Umbilical cord (tissue), 2 donors: ENCODE results near the gene MVD. TPM values are rescaled to one million over a fixed set of nuclear protein-coding genes. Genes with fewer than 3 reads are reported as not detected.
"Not testable (repeated sequence)": the region's sequence is repeated elsewhere in the genome, so short reads cannot be mapped to it uniquely, and the experiment has no call there.

ENCODE experiments used
- DNase-seq: peaks from one replicate; pipeline ENCODE4 v3.0.0-alpha.2; 2015; ENCODE audit warnings: low spot score
- total RNA-seq: library from RNA; depleted of rRNA; stranded (reverse); fragments of >200 nt; gene quantifications from one replicate; pipeline ENCODE4 v1.2.3, GENCODE V29; 2014; ENCODE audit warnings: low replicate concordance; ENCODE audit not compliant: insufficient read depth

The MVD gene
- total RNA-seq, 1 donor from 2014 or later = 21.4 TPM

DNA sequence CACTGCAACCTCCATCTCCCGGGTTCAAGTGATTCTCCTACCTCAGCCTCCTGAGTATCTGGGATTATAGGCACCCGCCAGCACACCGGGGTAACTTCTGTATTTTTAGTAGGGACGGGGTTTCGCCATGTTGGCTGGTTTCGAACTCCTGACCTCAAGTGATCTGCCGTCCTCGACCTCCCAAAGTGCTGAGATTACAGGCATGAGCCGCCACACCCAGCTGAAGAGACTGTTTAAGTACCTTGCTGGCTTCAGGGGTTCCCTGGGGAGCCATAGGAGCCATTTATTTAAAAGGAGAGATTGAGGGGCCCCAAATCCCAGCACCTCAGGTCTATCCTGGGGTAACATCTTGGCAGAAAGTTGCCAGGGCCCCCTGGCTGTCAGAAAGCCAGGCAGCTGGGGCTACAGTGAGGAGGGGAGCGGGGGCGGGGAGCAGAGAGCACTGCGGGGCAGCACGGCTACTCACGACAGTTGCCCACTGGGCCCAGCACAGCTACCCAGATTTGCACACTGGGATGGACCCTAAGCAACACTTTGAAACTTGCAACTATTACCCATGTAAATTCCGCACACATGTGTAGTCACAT is 21.8 kb upstream of the MVD start:
- no peak for DNase-seq

DNA sequence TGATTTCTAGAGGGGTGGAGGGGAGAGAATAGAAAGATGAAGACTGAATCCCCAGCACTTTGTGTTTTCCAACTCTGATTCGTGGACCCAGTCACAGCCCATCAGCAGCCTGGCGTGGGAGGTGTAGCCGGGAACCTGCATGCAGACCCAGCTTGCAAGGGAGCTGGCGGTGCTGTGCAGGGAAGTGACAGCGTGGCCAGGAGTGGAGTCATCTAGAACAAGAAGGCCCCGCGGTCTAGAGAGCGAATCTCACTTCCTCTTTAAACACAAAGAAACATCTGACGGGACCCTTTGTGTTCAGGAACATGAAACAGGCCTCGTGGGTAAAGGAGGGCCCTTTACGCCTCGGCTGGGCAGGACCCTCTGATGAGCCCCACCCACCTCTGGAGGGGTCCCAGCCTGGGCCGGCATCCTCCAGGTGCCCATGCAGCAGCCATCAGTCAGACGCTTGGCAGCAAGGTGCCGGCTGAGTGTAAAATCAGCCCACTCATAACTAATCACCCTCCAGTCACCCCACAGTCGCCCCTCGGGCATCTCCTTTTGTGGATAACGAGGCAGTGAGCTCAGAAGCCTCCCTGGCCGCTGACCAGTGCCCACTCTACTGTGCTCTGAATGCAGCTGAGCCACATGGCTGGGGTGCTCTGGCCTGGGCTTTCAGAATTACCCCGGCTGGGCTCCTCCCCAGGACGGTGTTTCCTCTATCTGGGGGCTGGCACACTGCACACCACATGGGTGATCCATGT is 19.0 kb upstream of the MVD start:
- no peak for DNase-seq

DNA sequence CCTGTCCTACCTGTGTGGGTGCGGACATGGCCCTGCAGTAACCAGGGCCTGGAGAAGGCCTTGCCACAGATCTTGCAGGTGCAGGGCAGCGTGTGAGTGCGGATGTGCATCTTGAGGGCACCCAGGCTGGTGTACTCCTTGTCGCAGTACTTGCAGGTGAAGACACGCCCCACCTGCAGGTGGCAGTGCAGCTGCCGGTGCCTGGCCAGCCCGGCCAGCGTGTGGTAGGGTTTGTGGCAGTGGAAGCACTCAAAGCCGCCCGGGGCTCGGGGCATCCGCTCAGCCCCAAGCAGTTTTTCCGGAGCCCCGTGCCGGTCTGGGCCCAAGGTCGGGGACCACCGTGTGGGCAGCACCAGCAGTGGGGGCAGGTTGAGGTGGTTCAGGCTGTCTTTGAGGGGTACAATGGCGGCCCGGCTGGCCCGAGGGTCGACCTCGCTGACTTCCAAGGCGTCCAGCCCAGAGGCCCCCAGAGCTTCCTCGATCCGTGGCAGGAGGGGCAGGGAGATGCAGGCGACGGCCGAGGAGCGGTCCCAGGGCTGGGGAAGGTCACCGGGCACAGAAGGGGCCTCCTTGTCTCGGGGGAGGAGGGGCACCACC is 18.3 kb upstream of the MVD start:
- no peak for DNase-seq

DNA sequence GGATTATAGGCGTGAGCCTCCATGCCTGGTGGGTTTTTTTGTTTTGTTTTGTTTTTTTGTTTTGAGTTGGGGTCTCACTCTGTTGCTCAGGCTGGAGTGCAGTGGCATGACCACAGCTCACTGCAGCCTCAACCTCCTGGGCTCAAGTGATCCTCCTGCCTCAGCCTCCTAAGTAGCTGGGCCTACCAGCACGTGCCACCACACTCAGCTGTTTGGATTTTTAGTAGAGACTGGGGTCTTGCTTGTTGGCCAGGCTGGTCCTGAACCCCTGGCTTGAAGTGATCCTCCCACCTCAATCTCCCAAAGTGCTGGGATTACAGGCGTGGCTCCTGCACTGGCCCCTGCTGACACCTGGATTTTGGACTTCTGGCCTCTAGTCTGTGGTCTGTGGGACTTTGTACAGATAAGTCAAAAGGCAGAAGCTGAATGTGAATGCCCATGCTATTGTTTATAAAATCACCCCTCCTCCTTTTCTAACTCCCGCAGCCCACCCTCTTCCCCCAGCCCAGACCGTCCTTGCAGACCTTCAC is 17.7 kb upstream of the MVD start:
- DNase-seq = no peak

DNA sequence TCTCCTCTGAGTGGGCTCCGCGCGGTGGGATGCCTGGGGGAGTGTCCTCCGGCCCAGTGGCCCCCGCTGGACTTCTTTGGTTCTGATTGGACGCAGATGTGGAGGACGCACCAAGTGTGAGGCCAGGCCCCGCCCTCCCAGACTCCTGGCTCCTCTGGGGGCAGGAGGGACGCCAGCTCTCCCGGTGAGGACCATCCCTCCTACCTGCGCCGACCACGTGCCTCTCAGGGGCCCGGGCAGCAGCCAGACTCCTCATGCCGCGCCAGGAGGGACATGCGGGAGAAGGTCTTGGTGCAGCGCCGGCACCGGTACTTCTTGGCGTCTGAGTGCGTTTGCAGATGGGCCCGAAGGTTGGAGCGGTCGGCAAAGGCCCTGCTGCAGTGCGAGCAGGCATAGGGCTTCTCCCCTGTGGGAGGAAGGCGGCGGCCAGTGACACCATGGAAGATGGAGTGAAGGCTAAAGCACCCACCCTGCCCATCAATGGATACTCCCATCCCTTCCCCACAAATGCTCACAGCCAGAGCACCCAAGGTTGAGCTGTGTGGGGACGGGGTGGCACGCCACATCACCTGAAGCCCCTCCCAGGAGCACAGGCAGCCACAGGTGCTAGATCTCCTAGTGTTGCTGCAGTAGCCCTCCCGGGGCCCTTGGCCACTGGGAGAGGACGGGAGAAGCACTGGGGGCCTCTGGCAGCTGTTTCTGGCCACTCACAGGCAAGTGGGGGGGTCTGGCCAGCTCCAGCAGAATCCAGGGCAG is 15.5 kb upstream of the MVD start:
- DNase-seq = no peak

DNA sequence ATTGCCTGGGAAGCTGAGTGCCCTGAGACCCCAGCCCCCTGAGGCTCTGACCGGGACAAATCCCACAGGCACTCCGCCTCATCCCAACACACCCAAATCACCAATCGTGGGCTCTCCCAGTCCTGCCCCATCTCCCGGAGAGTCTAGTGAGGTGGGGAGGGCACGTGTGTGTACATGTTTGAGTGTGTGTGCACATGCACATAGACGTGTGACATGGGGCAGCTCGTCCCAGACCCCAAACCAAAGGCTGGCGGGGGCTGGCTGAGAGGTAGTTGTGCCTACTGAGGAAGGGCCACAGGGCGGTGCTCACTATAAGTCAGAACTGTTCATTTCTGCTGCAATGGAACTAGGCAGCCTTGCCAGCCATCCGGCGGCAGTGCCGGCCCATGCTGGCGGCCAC is 14.8 kb upstream of the MVD start:
- no peak for DNase-seq

DNA sequence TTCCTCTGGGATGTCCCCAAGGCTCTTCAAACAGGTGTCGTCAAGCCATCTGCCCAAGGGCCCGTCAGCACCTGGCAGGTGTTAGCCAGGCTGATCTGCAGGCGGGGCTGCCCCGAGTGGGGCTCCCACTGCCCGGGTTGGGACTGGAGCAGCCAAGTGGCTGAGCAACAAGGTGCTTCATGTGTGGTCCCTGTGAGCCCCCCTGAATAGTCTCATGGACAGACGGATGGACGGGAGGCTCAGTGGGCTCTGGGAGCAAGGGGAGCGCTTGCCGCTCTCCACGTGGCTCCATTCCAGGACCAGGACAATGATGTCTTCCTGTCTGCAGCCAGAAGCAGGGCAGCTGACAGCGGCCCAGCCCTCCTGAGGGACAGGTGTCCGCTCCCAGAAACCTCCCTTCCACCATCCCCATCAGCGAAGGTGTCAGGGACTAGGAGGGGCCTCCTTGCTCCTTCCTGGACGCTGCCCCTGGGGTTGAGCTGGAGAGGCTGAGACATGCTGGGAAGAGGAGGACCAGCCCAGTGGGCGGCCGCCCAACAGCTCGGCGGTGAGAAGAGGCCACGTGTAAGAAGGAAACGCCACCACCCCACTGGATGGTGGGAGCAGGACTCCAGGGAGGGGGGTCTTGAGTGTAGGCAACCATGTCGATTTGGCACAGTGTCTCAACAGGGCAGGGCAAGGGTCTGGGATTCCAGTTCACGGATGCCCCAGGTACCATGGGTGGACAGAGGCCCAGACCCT is 13.8 kb upstream of the MVD start:
- no peak for DNase-seq

DNA sequence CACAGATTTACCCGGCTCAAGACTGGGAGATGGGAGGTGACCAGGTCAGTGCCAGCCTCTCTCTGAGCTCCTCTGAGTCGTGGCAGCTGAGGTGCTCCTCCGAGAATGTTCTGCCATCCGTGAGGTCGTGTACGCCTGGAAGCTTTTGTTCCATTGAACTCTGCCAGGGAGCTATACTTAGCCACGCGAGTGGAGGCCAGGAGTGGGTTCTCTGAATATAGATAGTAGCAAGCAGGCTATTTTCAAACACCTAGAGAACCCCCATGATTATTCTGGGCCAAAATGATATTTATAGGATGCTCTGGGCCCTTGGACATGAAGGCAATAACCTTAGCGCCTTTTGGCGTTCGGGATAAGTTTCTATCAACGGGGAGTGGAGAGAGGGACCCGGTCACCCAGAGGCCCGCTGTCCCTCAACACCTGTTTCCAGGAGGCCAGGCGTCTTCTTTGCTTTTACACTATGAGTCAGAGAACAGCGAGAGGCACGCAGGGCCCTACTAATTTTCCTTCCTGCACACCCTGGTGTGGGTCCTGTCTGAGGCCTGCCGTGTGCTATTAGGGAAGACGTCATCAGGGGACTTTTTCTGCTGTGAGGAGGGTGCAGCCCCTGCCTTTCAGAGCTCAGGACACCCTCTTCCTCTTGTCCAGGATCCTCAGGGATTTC is 11.0 kb upstream of the MVD start:
- DNase-seq = no peak

DNA sequence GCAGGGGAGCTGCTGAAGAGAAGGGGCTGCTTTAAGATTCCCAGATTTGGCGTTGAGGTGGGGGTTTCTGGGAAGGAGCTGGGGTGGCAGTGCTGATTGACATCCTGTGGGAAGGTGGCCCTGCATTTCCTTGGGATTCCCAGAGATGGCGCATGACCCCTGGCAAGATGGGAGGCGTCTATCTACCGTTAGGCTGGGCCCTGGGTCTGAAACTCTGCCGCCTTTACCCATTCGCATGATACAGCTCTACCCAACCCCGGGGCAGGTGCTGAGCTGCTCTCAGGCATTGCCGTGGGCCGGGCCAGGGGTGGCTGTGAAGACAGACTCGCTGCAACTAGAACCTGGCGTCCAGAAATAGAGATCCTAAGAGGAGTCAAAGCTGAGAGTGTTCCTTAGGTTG is 9.9 kb upstream of the MVD start:
- DNase-seq = no peak

DNA sequence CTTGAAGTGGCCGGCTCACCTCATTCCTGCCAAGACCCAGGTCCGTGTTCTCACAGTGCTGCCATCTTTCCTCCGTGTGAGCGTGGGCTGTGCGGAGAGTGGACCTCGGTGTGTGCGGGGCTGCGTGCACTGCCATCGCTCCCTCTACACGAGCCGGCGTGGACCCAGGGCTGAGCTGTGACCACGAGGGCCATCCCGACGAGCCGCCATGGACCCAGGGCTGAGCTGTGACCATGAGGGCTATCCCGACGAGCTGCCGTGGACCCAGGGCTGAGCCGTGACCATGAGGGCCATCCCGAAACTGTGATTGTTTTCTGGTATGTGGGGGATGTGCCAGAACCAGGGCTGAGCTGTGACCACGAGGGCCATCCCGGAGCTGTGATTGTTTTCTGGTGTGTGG is 8.9 kb upstream of the MVD start:
- DNase-seq = no peak

DNA sequence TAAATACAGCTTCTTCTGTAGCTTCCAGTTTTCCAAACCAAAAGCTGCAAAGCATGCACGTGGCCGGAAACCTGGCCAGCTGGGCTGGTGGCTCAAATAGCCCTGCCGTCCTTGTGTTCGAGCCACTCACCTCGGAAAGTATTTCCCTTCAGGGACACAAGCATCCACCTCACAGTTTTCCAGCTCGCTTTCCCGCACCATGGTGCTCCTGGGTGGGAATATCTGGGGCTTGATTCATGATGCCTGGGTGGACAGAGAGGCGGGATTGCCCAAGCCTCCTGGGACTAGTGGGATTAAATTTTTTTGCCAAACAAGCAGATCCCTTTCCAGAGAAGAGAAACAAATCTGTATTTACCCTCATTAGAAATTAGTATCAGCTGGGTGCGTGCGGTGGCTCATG is 7.1 kb upstream of the MVD start:
- no peak for DNase-seq

DNA sequence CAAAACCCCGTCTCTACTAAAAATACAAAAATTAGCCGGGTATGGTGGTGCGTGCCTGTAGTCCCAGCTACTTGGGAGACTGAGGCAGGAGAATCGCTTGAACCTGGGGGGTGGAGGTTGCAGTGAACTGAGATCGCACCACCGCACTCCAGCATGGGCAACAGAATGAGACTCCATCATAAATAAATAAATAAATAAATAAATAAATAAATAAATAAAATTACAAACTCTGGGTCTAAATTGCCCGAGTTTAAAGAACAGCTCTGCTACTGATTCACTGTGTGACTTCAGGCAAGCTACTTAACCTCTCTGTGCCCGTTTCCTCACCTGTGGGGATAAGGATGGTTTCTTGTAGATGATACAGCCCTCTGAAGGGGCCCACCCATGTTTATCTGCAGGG is 6.6 kb upstream of the MVD start:
- DNase-seq = not testable (repeated sequence)

DNA sequence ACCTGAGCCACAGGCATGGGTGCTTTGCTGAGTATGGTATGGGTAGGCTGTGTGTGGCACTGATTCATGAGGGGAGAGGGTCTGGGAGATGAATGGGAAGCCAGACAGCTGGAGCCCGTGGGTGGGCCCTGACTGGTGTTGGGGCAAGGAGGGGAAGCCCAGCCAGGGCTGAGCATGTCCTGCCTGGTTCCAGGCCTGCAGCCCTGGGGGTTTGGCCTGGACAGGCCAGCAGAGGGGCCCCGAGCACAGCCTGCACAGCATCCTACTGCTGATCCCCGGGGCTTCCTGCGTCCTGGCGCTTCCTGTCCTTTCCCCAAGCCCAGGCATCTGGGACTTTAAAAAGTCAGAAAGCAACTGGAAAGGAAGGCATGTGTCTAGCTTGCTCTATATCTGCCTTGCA is 4.6 kb upstream of the MVD start:
- no peak for DNase-seq

DNA sequence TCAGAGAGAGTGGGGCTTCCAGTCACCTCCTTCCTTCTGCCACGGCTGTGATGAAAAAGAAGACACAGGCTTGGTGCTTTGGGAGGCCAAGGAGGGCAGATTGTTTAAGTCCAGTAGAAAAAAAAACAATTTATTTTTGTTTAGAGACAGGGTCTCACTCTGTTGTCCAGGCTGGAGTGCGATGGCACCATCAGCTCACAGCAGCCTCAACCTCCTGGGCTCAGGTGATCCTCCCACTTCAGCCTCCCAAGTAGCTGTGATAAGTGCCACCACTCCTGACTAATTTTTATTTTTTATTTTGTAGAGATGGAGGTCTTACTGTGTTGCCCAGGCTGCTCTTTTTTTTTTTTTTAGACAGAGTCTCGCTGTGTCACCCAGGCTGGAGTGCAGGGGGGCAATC is 2.7 kb upstream of the MVD start:
- DNase-seq = no peak

DNA sequence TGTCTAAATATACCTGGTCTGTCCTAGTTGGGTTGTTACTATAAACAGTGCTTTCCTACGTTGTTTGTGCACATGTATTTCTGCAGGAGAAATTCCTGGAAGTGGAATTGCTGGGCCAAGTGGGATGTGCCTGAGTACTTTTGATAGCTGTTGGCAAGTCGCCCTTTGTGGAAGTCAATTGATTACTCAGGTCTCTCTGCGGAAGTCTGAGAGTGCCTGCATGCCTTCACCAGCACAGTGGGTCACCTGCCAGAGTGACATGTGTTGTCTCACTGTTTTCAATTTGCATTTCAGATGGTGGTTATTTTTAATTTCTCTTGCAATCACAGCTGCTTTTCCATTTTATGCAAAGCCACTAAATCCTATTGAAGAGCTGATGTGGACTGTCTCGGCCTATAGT is 2.3 kb upstream of the MVD start:
- DNase-seq = no peak

DNA sequence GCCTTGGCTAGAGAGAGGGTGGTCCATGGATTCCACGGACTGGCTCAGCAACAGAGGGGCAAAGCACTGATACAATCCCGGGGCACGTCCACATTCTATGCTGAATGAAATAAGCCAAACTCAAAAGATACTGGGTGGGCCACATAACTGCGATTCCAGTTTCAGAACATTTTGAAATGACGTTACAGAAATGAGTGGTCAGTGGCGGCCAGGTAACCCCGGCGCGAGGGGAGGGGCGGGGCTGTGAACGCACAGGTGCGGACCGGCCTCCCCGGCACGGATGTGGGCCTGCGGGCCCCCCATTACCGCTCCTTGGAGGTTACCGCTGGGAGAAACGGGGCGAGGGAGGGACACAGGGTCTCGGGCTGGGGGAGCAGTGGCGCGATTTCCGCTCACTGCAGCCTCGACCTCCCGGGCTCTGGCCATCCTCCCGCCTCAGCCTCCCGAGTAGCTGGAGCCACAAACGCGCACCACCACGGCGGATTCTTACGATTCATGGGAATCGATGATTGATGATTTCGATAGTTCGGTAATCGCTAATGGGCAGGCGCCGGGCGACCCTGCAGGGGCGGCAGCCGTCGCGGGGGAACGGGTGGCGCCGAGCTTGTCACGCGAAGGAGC is 559 bp downstream of the MVD start:
- no peak for DNase-seq

DNA sequence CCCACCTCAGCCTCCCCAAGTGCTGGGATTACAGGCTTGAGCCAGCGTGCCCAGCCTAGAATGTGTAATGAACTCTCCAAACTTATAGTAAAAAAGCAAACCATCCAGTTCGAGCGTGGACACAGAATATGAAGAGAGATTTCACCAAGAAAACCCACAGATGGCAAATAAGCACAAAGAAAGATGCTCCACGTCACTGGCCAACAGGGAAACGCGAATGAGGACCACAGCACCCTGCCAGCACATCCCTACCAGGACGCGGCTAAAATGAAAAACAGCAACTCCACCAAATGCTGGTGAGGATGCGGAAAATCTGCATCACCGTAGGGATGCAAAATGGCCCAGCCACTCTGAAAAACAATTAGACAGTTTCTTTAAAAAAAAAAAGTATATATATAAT is 1.4 kb downstream of the MVD start:
- no peak for DNase-seq

DNA sequence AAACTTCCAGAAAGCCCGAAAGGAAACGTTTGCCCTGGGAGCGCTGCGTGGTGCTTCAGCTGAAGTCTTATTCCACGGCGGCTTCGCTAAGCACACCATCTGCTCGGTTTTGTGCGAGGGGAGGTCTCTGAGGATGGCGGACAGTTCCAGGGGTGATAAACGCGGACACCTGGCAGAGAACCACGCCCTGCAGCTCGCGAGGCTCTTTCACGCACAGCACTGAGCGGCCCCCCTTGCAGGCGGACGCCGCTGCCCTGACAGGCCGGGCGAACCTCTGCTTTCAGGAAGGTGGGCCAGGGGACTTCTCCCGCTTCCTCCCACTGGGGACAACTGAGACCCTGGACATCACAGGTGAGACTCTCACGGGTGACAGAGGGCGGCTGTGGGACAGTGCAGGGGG is 3.7 kb downstream of the MVD start:
- no peak for DNase-seq

DNA sequence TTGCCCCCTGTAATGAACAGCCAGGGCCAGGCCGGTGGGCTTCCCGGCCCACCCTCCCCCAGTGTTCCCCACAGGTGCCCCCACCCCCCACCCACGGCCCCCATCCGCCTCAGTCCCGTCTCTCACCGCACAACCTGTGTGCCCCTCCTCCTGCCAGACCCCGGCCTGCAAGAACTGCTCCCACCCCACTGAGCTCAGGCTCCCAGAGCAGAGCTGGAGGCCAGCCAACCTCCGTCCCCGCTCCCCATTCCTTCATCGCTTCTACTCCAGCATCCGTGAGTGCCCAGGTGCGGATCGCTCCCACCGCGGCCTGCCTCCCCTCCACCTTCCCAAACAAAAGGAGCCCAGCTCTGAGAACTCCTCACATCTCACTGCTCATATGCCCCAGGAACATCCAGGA is 4.2 kb downstream of the MVD start:
- DNase-seq = no peak

DNA sequence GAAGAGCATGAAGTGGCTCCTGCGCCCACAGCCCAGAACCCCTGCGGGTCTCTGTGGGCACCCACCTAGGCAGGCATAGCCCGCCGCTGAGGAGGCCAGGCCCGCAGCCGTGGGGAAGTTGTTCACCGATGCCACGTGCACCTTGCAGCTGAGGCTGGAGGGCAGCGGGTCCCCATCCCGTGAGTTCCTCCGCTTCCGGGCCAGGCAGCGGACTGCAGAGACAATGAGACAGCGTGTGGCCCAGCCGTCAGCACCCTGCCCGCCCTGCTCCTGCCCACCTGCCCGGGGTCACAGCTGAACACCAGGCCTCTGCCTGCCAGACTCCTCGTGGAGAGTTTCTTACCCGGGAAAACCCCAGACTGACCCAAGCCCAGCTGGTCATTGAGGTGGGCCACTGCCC is 5.5 kb downstream of the MVD start:
- no peak for DNase-seq
